GM23338 (cell line): ENCODE measurements around the gene TMEM143. TPM values are rescaled to one million over a fixed set of nuclear protein-coding genes. Genes with fewer than 3 reads are reported as not detected.

Experiments used
- ATAC-seq: fragments of 200-7000 bp; cut with Tn5 transposase; 3 replicates; pipeline ENCODE4 v1.9.1; 2020
- DNase-seq: peaks from one replicate; pipeline ENCODE4 v3.0.0-alpha.2; 2015; ENCODE audit warnings: low spot score
- H2AFZ ChIP-seq: fragments of 200-600 bp; sonication (generic); 2 replicates; pipeline ENCODE4 v1.8.0; 2016; ENCODE audit warnings: antibody characterized with exemption, mild to moderate bottlenecking, moderate library complexity
- H3F3A ChIP-seq: fragments of 200-600 bp; sonication (generic); replicated peaks from 2 replicates; pipeline ENCODE4 v1.8.0; 2017; ENCODE audit warnings: antibody characterized with exemption, mixed run types, low read depth
- H3K27ac ChIP-seq: fragments of 200-600 bp; sonication (generic); 2 replicates; pipeline ENCODE4 v1.6.1; 2016; ENCODE audit warnings: low read depth
- H3K27me3 ChIP-seq: fragments of 200-600 bp; sonication (generic); 2 replicates; pipeline ENCODE4 v1.8.0; 2016; ENCODE audit warnings: mild to moderate bottlenecking, mixed run types, moderate library complexity; ENCODE audit not compliant: insufficient read depth
- H3K36me3 ChIP-seq: fragments of 200-600 bp; sonication (generic); 2 replicates; pipeline ENCODE4 v1.8.0; 2016; ENCODE audit warnings: mild to moderate bottlenecking; ENCODE audit not compliant: insufficient read depth
- H3K4me1 ChIP-seq: fragments of 200-600 bp; sonication (generic); 2 replicates; pipeline ENCODE4 v1.8.0; 2016; ENCODE audit warnings: mild to moderate bottlenecking, moderate library complexity; ENCODE audit not compliant: insufficient read depth
- H3K4me2 ChIP-seq: fragments of 200-600 bp; sonication (generic); 2 replicates; pipeline ENCODE4 v1.7.1; 2017; ENCODE audit warnings: mixed run types
- H3K4me3 ChIP-seq: fragments of 200-600 bp; sonication (generic); 2 replicates; pipeline ENCODE4 v1.6.1; 2016; ENCODE audit warnings: mixed run types
- H3K79me2 ChIP-seq: fragments of 200-600 bp; sonication (generic); replicated peaks from 2 replicates; pipeline ENCODE4 v1.8.0; 2017; ENCODE audit warnings: mild to moderate bottlenecking; ENCODE audit not compliant: insufficient read depth
- H3K9me2 ChIP-seq: fragments of 200-600 bp; sonication (generic); 2 replicates; pipeline ENCODE4 v1.8.0; 2017; ENCODE audit not compliant: insufficient read depth
- H4K20me1 ChIP-seq: fragments of 200-600 bp; sonication (generic); replicated peaks from 2 replicates; pipeline ENCODE4 v1.8.0; 2017; ENCODE audit warnings: mild to moderate bottlenecking; ENCODE audit not compliant: insufficient read depth
- H3K27ac Mint-ChIP-seq: 2 replicates; pipeline ENCODE4 v1.8.0; 2020; ENCODE audit warnings: inconsistent platforms, mild to moderate bottlenecking, moderate library complexity, mixed read lengths
- H3K27me3 Mint-ChIP-seq: 3 replicates; pipeline ENCODE4 v1.8.0; 2022; ENCODE audit warnings: low read depth, mild to moderate bottlenecking, moderate library complexity, mixed read lengths, inconsistent platforms; ENCODE audit not compliant: insufficient read depth, poor library complexity
- H3K36me3 Mint-ChIP-seq: 3 replicates; pipeline ENCODE4 v1.8.0; 2021; ENCODE audit warnings: low read depth, mild to moderate bottlenecking, inconsistent platforms, moderate library complexity, mixed read lengths
- H3K4me1 Mint-ChIP-seq: 3 replicates; pipeline ENCODE4 v1.8.0; 2020; ENCODE audit warnings: mild to moderate bottlenecking, inconsistent platforms, mixed read lengths
- H3K4me3 Mint-ChIP-seq: 3 replicates; pipeline ENCODE4 v1.8.0; 2021; ENCODE audit warnings: moderate library complexity, mild to moderate bottlenecking, inconsistent platforms, mixed read lengths
- H3K9me3 Mint-ChIP-seq: 3 replicates; pipeline ENCODE4 v1.8.0; 2020; ENCODE audit warnings: moderate library complexity, mild to moderate bottlenecking, inconsistent platforms, mixed read lengths
- CREB1 ChIP-seq: fragments of 250-450 bp; sonication (Bioruptor Pico); IDR thresholded peaks from 2 replicates; pipeline ENCODE4 v1.5.0; 2020; ENCODE audit warnings: low read depth, mild to moderate bottlenecking, moderate library complexity
- ETS1 ChIP-seq: IDR thresholded peaks from 2 replicates; pipeline ENCODE4 v1.6.1; 2016; ENCODE audit warnings: antibody characterized with exemption
- EZH2 ChIP-seq: fragments of 200-600 bp; sonication (generic); IDR thresholded peaks from one replicate; pipeline ENCODE4 v1.8.0; 2017; ENCODE audit warnings: antibody characterized with exemption, mild to moderate bottlenecking, low read depth; ENCODE audit not compliant: unreplicated experiment
- EZH2phosphoT487 ChIP-seq: fragments of 200-600 bp; sonication (generic); IDR thresholded peaks from one replicate; pipeline ENCODE4 v1.8.1; 2018; ENCODE audit warnings: antibody characterized with exemption; ENCODE audit not compliant: unreplicated experiment
- NANOG ChIP-seq: IDR thresholded peaks from 2 replicates; pipeline ENCODE4 v1.6.1; 2016; ENCODE audit warnings: antibody characterized with exemption, borderline replicate concordance
- POLR2AphosphoS5 ChIP-seq: IDR thresholded peaks from 2 replicates; pipeline ENCODE4 v1.6.1; 2016; ENCODE audit warnings: antibody characterized with exemption, low read depth
- STAT1 ChIP-seq: IDR thresholded peaks from one replicate; pipeline ENCODE4 v1.6.1; 2016; ENCODE audit warnings: antibody characterized with exemption; ENCODE audit not compliant: unreplicated experiment
- ZNF114 ChIP-seq: fragments of 250-450 bp; sonication (Bioruptor Pico); IDR thresholded peaks from 2 replicates; pipeline ENCODE4 v1.5.0; 2020; ENCODE audit warnings: mild to moderate bottlenecking, moderate library complexity
- ZNF331 ChIP-seq: fragments of 250-450 bp; sonication (Bioruptor Pico); IDR thresholded peaks from 2 replicates; pipeline ENCODE4 v1.5.0; 2020; ENCODE audit warnings: low read depth, mild to moderate bottlenecking, moderate library complexity
- ZNF462 ChIP-seq: fragments of 250-450 bp; sonication (Bioruptor Pico); IDR thresholded peaks from 2 replicates; pipeline ENCODE4 v1.5.0; 2020; ENCODE audit warnings: mild to moderate bottlenecking, moderate library complexity
- polyA plus RNA-seq: library from polyadenylated mRNA; unstranded; fragments of >200 nt; fragmentation: Nextera tagmentation; extraction: Ambion mirVana; gene quantifications from 2 replicates; pipeline ENCODE4 v1.2.1, GENCODE V29; 2016
- total RNA-seq: library from RNA; depleted of rRNA; stranded (reverse); fragments of >200 nt; shearing (Covaris generic); gene quantifications from 2 replicates; pipeline ENCODE4 v1.2.3, GENCODE V29; 2014

TMEM143 gene
- total and polyA plus RNA-seq, 2 experiments from 2014 or later = 12.8 to 15.0 TPM

- ATAC-seq (no peak), DNase-seq (no peak)
- H3K27ac ChIP-seq = no peak overlapping the region
These were observed 22.0 kb downstream of the TMEM143 start for GRCh38 chr19:48341515-48342413.

More at GRCh38 chr19:48341515-48342413, 22.0 kb downstream of the TMEM143 start:
- H3F3A ChIP-seq = no peaks in the 10 kb centered on the region
- no peaks in the 10 kb centered on the region; the same call in 2 of the 3 replicates for H3K4me1 Mint-ChIP-seq
- no peak overlapping the region for H3K27ac Mint-ChIP-seq
- H3K79me2 ChIP-seq = no peaks in the 10 kb centered on the region
- TF ChIP-seq ZNF462 (CRISPR knock-in tag) (no peak), POLR2AphosphoS5 (no peak), STAT1 (no peak), ZNF331 (no peak), CREB1 (CRISPR knock-in tag) (no peak), ZNF114 (no peak), EZH2phosphoT487 (no peak), ETS1 (no peak), EZH2 (no peak), NANOG (no peak)
- no peaks in the 10 kb centered on the region for H3K36me3 Mint-ChIP-seq
- H4K20me1 ChIP-seq = no peaks in the 10 kb centered on the region
- H3K4me3 Mint-ChIP-seq = no peak overlapping the region
- no peaks in the 10 kb centered on the region for H3K36me3 ChIP-seq
- H3K4me2 ChIP-seq = no peak overlapping the region
- H3K27me3 ChIP-seq = no peaks in the 10 kb centered on the region
- H3K4me1 ChIP-seq = no peaks in the 10 kb centered on the region
- no peak overlapping the region for H2AFZ ChIP-seq
- H3K4me3 ChIP-seq = no peak overlapping the region
- no peaks in the 10 kb centered on the region for H3K9me2 ChIP-seq
- peaks cover 11% of the 10 kb centered on the region for H3K27me3 Mint-ChIP-seq
- H3K9me3 Mint-ChIP-seq = no peaks in the 10 kb centered on the region; the same call in 2 of the 3 replicates
